GM19467 (cell line): ENCODE results near the gene RNASE2.
"Not testable (repeated sequence)": the region's sequence is repeated elsewhere in the genome, so short reads cannot be mapped to it uniquely, and the experiment has no call there.

Experiments used
- ATAC-seq: cut with Tn5 transposase; IDR thresholded peaks from one replicate; pipeline ENCODE4 v1.9.1; 2021; ENCODE audit warnings: mild to moderate bottlenecking, moderate library complexity; ENCODE audit not compliant: unreplicated experiment

The RNASE2 gene

DNA sequence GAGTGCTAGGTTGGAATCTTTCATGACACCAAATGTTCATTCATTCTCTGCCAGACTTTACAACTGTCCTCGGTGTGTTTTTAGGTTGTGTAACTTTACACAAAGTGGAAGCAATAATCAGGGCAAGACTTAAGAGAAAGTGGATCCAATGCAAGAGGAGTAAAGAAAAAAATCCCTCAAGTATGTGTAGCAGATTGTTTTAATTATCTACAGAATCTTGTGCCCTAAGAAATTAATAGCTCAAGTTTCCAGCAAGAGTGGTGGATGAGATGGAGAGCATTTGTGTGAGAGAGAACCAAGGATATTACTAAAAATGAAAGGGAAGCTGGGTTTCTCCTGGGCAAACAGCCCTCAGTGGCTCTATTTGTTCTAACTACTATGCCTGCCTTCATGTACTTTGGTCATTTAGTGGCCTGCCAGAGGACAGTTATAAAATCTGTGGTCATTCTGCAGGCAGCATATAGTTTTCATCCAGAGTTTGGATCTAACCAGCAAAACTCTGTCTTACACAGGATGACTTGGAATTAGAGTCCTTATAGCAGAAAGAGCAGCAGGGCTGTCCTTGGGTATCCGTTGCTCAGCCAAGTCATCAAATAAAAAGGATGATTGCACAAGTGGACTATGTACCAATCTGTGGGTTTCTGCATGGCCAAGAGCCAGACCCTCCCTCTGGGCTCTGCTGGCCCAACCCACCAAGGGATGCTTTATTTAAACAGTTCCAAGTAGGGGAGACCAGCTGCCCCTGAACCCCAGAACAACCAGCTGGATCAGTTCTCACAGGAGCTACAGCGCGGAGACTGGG lies at the start of gene RNASE2:
TSS of gene RNASE2 (plus strand) at position 752 of the 802 bp plus-strand sequence. CDS start 285 bp downstream, outside the sequence.
- ATAC-seq = not testable (repeated sequence)

DNA sequence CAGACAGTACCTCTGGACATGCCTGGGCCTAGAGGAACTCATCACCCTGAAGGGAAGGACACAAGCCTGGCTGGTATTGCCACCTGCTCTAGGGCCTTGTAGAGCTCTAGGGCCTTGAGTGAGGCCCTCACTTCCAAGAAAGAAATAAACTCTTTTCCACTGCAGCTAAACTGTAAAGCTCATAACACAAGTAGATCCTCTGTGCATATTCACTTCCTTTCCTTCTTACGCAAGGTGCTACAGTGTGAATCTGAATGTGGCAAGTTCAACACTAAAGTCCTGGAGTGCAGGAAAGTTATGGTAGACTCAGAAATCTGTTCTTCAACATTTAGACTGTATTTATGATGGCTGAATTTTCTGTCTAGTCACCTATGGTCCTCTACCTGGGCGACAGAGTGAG lies 49.6 kb upstream of the RNASE2 start:
- ATAC-seq = no peak

DNA sequence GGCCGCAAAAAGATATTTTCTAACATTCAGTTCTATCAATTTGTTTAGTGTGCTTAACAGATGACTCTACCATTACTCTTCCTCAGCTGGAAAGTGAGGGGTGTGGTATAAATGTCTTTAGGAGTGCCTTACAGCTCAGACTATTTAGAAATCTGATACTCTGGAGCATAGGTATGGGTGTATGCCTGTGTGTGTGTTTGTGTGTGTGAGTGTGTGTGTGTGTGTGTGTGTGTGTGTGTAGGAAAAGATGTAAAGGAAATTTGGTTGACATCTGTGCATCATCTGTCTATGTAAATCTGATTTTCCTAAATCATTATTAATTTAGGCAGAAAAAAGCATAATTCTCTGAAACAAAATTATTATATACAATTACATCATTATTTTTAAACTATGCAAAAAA lies 48.1 kb upstream of the RNASE2 start:
- ATAC-seq = no peak

DNA sequence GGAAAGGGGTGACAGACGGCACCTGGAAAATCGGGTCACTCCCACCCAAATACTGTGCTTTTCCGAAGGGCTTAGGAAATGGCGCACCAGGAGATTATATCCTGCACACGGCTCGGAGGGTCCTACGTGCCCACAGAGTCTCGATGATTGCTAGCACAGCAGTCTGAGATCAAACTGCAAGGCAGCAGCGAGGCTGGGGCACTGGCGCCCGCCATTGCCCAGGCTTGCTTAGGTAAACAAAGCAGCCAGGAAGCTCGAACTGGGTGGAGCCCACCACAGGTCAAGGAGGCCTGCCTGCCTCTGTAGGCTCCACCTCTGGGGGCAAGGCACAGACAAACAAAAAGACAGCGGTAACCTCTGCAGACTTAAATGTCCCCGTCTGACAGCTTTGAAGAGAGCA lies 44.5 kb upstream of the RNASE2 start:
- ATAC-seq = not testable (repeated sequence)

DNA sequence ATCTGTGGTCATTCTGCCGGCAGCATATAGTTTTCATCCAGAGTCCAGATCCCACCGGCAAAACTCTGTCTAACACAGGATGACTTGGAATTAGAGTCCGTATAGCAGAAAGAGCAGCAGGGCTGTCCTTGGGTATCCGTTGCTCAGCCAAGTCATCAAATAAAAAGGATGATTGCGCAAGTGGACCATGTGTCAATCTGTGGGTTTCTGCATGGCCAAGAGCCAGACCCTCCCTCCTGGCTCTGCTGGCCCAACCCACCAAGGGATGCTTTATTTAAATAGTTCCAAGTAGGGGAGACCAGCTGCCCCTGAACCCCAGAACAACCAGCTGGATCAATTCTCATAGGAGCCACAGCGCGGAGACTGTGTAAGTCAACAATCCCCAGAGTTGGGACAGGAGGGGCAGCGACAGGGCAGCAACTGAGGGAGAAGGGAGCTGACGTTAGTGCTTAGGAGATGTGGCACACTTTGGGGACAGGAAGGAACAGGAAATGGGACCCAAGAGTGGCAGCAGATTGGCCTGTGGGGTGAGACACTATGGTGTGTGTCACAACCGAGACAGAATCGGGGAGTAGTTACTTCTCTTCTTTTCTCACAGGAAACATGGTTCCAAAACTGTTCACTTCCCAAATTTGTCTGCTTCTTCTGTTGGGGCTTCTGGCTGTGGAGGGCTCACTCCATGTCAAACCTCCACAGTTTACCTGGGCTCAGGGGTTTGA lies 36.1 kb upstream of the RNASE2 start:
- ATAC-seq = not testable (repeated sequence)

DNA sequence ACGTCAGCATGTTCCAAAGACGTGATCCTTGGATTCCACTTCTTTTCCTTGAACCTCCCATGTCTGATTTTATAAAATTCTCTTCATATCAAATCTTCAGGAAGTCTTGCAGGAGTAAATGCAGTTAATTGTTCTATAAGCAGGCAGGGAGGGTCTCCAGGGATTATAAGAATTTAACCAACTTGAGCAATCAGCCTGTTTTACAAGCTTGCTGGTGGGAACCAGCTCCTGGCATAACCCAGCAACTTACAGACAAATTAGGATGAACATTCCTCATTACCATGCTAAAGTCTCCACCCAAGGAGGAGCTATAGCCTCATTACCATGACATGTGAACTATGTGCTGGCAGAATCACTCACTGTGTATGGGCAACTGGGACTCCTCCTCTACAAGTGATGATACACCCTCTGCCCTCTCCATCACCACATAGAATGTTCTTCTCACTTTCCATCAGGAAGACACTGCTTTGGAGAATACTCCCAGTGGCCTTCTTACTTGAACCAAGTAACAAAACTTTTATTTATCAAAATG lies 31.5 kb upstream of the RNASE2 start:
- not testable (repeated sequence) for ATAC-seq

DNA sequence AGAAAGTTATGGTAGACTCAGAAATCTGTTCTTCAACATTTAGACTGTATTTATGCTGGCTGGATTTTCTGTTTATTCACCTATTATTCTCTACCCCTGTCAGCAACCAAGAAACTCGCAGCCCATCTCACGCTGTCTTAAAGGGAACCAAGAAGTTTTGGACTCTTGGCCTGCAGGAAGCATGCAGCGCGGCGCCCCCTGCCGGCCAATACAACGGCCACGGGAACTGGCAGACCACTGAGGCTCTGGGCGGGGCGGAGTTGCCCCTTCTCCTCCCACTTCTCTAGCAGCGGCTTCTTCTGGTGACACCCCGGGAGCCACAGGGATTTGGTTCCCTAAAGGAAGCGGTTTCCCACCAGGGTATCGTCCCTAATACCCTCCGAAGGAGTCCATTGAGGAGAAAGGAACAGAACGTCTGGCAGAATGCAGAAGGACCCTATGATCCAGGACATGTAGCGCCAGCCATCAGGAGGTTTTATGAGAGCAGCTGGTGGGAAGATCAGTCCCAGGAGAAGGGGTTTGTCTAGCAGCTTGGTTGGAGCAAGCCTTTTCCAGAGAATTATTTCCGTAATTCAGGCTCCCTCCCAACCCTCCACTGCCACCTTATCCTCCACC lies 21.0 kb upstream of the RNASE2 start:
- ATAC-seq = no peak

DNA sequence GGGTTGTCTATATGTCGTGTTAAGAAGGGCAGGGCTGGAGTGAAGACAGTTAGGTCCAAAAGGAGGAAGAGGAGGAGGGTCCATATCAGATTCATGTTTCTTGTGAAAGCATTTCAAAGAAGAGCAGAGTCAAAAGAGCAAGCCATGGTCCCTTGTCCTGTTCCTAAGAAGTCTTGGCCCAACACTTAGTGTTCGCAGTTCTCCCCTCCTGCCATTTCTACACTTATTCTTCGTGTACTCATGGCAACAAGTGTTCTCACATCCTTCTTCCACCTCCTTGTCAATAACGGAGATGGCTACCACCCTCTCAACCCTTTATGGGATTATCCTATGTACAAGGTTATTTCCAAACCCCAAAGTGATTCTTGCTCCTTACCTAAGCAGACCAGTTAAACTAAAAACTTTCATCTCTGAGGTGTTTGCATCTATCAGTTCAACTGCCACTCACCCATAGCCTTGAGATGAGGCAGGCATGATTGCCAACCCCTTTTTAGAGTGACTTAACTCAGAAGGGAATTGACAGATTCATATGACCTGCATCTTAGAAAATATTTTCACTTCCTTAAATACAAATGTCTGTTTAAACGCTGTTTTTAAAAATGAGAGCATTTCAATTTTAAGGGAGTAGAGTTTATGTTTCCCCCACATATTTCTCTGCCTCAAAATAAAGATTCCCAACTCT lies 19.8 kb upstream of the RNASE2 start:
- no peak for ATAC-seq

DNA sequence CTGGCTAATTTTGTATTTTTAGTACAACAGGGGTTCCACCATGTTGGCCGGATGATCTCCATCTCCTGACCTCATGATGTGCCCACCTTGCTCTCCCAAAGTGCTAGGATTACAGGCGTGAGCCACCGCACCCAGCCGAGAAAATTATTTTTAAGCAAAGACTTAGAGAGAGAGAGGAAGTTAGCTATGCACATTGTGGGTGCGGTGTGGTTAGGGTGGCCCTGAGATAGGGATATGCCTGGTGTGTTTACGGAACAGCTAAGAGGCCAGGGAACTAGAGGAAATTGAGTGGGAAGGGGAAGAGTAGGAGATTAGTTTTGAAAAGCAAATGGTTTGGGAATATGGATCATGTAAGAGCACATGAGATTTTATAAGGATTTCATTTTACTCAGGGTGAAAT lies 10.1 kb upstream of the RNASE2 start:
- ATAC-seq = not testable (repeated sequence)

DNA sequence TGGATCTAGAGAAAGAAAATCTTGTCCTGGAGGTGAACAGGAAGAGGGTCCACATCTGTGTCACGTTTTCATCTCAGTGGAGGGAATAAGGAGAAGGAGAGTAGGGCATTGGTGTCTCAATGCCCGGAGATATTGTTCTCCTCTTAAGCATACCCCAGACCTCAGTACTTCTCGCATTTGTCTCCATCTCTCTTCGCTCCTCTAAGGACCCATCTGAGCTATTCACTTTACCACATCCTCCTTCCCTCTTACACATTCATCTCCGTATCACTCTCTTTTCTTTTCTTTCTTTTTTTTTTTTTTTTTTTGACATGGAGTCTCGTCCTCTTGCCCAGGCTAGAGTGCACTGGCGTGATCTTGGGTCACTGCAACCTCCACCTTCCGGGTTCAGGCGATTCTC lies 8.6 kb upstream of the RNASE2 start:
- not testable (repeated sequence) for ATAC-seq

DNA sequence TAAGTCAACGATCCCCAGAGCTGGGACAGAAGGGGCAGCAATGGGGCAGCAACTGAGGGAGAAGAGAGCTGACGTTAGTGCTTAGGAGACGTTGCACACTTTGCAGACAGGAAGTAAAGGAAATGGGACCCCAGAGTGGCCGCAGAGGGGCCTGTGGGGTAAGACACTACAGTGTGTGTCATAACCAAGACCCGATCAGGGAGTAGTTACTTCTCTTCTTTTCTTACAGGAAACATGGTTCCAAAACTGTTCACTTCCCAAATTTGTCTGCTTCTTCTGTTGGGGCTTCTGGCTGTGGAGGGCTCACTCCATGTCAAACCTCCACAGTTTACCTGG lies 219 bp downstream of the RNASE2 start:
- ATAC-seq = not testable (repeated sequence)

DNA sequence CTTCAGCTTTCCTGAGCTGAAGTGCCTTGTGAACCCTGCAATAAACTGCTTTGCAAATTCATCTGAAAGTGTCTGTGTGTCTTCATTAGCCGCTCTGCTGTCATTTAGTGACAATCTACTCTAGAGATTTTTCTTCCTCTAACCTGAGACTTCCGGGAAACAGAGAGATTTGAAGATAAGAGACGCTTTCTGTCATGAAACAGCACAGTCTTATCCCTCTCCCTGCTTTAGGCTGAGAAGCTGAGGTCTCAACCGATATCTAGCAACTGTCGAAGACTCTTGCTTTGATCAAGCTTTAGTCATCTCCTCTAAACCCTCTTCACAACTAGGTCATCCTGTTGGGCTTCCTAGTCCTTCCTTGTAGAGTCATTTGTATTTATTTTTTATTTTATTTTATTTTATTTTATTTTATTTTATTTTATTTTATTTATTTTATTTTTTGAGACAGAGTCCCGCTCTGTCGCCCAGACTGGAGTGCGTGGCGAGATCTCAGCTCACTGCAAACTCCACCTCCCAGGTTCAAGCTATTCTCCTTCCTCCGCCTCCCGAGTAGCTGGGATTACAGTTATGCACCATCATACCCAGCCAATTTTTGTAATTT lies 1.2 kb downstream of the RNASE2 start:
- no peak for ATAC-seq

DNA sequence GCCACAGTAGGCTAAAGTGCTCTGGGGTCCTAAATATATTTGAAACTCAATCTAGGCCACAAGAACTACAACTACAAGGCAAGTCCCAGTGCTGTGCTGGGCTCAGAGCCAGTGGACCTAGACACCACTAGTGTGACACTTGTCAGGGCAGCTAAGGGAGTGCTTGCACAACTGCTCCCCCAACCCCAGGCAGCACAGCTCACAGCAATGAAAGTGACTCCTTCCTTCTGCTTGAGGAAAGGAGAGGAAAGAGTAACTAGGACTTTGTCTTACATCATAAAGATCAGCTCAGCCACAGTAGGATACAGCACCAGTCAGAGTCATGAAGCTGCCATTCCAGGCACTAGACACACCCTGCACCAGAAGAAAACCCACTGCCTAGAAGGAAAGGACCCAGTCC lies 3.7 kb downstream of the RNASE2 start:
- ATAC-seq = not testable (repeated sequence)

DNA sequence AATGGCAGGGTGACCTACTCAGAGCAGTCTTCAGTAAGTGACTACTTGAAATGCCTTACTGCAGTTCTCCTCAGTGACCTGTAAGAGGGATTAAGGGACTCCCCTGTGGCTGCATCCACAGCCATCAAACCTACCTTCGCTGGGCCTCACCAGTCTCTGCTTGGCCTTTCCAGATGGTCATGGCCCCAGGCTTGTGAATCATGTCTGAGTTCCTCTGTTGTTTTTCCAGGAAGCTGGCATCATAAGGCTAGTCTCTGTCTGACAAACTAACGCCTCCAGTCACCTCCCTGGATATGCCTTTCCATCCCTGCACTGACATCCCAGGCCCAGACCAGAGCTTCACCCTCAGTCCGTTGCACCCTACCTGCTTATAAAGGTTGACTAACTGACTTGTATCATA lies 14.0 kb downstream of the RNASE2 start:
- ATAC-seq = no peak

DNA sequence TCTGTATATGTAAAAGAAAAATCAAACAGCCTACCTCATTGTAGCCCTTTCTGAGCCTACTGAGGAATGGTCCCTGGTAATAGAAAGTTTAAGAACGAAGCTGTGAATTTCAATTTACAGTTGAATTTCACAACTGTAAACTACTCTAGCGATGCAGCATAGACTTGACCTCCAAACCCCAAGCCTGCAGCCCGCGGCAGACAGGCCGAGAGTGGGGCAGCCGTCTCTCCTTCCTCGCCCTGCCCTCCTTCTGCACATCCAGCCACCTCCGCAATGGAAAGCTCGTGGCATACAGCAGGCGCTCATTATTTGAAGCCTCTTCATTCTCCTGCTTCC lies 15.3 kb downstream of the RNASE2 start:
- ATAC-seq = peak; percentile 21

DNA sequence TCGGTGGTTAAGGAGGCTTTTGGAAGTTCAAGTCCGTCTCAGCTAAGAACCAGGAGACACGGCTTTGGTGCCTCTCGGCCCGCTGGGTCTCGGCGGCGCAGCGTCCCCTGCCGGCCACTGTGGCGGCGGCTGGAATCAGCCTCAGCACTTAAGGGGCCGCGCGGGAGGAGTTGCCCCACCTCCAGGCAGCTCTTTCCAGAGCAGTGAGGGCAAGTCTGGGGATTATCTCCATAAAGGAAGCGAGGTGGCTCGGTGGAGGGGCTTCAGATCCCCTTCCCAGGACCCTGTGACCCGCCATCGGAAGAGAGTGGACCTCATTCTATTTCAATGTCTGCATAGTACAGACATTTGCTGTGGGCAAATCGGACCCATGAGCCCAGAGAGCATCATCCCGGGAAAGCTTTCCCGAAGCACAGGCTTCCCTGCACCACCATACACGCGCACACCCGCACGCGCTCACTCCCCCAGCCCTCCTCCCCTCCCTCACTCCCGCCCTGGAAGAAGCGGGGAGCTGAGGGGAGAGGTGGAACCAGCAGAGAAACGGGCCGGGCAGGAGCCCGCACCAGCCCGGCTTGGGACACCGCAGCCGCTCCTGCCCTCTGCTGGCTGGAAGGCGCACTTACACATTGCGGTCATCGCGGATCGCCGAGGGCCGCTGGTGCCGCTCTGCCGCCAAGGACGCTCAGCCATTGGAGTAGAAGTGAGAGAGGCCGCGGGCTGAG lies 15.9 kb downstream of the RNASE2 start:
- ATAC-seq = peak; percentile 88

DNA sequence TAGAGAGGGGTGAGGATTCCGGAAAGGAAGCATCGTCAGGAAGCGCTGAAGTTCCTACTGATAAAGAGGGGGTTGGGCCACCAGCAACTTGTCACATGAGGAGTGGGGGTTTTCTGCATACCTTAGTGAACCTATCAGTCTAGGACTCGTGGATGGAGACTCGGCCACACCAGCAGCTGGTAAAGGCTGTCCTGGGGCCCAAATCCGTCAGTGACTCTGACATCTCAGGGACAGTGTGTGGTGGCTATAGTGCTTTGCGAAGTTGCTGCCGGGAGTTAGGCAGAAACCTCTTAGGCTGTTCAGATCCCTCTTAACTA lies 16.4 kb downstream of the RNASE2 start:
- no peak for ATAC-seq

DNA sequence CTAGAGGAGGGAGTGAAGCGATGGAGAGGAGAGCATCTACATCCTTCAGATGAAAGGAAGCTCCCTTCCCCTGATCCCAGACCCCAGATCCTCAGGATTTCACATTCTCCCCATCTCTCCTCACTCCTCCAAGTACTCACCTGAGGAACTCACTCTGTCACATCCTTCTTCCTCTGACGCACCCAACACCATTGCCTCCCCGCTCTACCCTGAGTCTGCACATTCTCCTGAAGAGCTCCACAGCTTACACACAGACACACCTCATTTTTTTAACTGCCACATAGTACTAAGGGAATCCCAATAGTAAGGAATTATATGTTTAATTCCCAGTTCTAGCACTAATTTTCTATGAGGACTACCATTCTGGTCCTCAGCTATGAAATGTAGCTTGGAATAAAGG lies 18.2 kb downstream of the RNASE2 start:
- no peak for ATAC-seq

DNA sequence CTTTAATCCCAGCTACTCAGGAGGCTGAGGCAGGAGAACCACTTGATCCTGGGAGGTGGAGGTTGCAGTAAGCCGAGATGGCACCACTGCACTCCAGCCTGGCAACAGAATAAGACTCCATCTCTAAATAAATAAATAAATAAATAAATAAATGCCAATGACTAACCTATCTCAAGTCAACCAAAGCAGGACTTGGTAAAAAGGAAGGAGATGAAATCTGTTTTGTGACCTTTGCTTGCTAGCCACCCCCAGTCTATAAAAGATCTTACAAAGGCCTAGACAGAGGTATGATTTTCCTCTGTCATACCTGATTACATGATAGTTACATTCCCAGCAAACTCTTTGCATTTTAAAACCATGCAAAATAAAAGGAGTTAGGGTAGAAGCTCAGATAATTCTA lies 21.0 kb downstream of the RNASE2 start:
- ATAC-seq = no peak

DNA sequence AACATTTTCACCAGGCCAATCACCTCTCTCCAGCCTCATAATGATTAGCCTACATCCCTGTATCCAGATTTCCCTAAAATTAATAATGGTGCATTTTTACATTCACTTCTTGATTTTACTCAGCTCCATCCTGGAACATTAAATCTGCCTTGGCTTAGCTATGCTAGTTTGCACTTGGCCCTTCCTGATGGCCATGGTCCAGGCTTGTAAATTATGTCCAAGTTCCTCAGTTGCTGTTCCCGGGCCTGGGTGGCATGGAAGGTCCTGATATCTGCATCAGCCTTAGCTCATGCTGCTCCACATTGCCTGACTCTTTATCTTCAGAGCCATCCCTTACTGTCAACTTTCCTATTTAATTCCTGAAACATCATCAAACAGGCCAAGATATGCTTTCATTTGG lies 23.4 kb downstream of the RNASE2 start:
- ATAC-seq = no peak
